H9 (cell line): ENCODE measurements around the gene ERCC6L. TPM values are rescaled to one million over a fixed set of nuclear protein-coding genes. Genes with fewer than 3 reads are reported as not detected.

Experiments
- DNase-seq: peaks from one replicate; pipeline ENCODE4 v3.0.0-alpha.2; 2017
- H2AFZ ChIP-seq: one replicate; pipeline ENCODE4 v1.6.1; 2013; ENCODE audit warnings: mild to moderate bottlenecking, low read length, control low read depth, moderate library complexity
- H2AK5ac ChIP-seq: 2 replicates; pipeline ENCODE4 v1.6.1; 2013; ENCODE audit warnings: low read length, control low read depth, mixed read lengths; ENCODE audit not compliant: insufficient read length
- H2BK120ac ChIP-seq: one replicate; pipeline ENCODE4 v1.6.1; 2013; ENCODE audit warnings: low read depth, mild to moderate bottlenecking, low read length, control low read depth, inconsistent platforms; ENCODE audit not compliant: poor library complexity, severe bottlenecking
- H2BK12ac ChIP-seq: 2 replicates; pipeline ENCODE4 v1.6.1; 2013; ENCODE audit warnings: low read length, control low read depth, mixed read lengths, low read depth; ENCODE audit not compliant: insufficient read length
- H2BK15ac ChIP-seq: 2 replicates; pipeline ENCODE4 v1.6.1; 2013; ENCODE audit warnings: low read depth, low read length, control low read depth
- H2BK20ac ChIP-seq: one replicate; pipeline ENCODE4 v1.6.1; 2013; ENCODE audit warnings: low read depth, mild to moderate bottlenecking, low read length, control low read depth, inconsistent platforms; ENCODE audit not compliant: poor library complexity, severe bottlenecking
- H2BK5ac ChIP-seq: 2 replicates; pipeline ENCODE4 v1.6.1; 2013; ENCODE audit warnings: low read length, control low read depth, mixed read lengths; ENCODE audit not compliant: insufficient read length
- H3K14ac ChIP-seq: 2 replicates; pipeline ENCODE4 v1.6.1; 2013; ENCODE audit warnings: low read length, control low read depth; ENCODE audit not compliant: insufficient read depth
- H3K18ac ChIP-seq: 2 replicates; pipeline ENCODE4 v1.6.1; 2013; ENCODE audit warnings: low read depth, mild to moderate bottlenecking, mixed read lengths, low read length, control low read depth; ENCODE audit not compliant: insufficient read length
- H3K23ac ChIP-seq: 2 replicates; pipeline ENCODE4 v1.6.1; 2013; ENCODE audit warnings: low read length, control low read depth, mixed read lengths, low read depth; ENCODE audit not compliant: insufficient read length
- H3K23me2 ChIP-seq: 2 replicates; pipeline ENCODE4 v1.6.1; 2013; ENCODE audit warnings: low read depth, mild to moderate bottlenecking, mixed read lengths, low read length, control low read depth; ENCODE audit not compliant: insufficient read length, poor library complexity, severe bottlenecking
- H3K27ac ChIP-seq: 2 replicates; pipeline ENCODE4 v1.5.1; 2013; ENCODE audit warnings: low read length, control low read depth, mixed read lengths, low read depth; ENCODE audit not compliant: insufficient read length
- H3K27me3 ChIP-seq: 2 replicates; pipeline ENCODE4 v1.6.1; 2013; ENCODE audit warnings: low read length, control low read depth, inconsistent platforms; ENCODE audit not compliant: insufficient read depth
- H3K4ac ChIP-seq: 2 replicates; pipeline ENCODE4 v1.6.1; 2013; ENCODE audit warnings: low read depth, mild to moderate bottlenecking, control low read depth, inconsistent platforms, low read length, moderate library complexity
- H3K4me1 ChIP-seq: 2 replicates; pipeline ENCODE4 v1.6.1; 2013; ENCODE audit warnings: low read length, control low read depth, inconsistent platforms; ENCODE audit not compliant: insufficient read depth
- H3K4me2 ChIP-seq: 2 replicates; pipeline ENCODE4 v1.6.1; 2013; ENCODE audit warnings: low read length, control low read depth, mixed read lengths; ENCODE audit not compliant: insufficient read length, insufficient read depth
- H3K56ac ChIP-seq: 2 replicates; pipeline ENCODE4 v1.6.1; 2013; ENCODE audit warnings: low read depth, mild to moderate bottlenecking, mixed read lengths, low read length, control low read depth; ENCODE audit not compliant: insufficient read length
- H3K79me1 ChIP-seq: 2 replicates; pipeline ENCODE4 v1.6.1; 2013; ENCODE audit warnings: low read depth, mild to moderate bottlenecking, moderate library complexity, low read length, control low read depth, inconsistent platforms; ENCODE audit not compliant: insufficient read depth, poor library complexity, severe bottlenecking
- H3K79me2 ChIP-seq: 2 replicates; pipeline ENCODE4 v1.6.1; 2013; ENCODE audit warnings: low read length, control low read depth, inconsistent platforms; ENCODE audit not compliant: insufficient read depth
- H3K9ac ChIP-seq: 2 replicates; pipeline ENCODE4 v1.6.1; 2013; ENCODE audit warnings: low read length, control low read depth, mixed read lengths; ENCODE audit not compliant: insufficient read length; ENCODE audit errors: extremely low read depth
- H3K9me3 ChIP-seq: one replicate; pipeline ENCODE4 v1.6.1; 2013; ENCODE audit warnings: low read depth, low read length, inconsistent platforms; ENCODE audit not compliant: control insufficient read depth
- H3T11ph ChIP-seq: one replicate; pipeline ENCODE4 v1.6.1; 2013; ENCODE audit warnings: mild to moderate bottlenecking, low read length, control low read depth, inconsistent platforms
- H4K20me1 ChIP-seq: one replicate; pipeline ENCODE4 v1.6.1; 2013; ENCODE audit not compliant: control insufficient read depth, insufficient read length, insufficient read depth
- H4K5ac ChIP-seq: 2 replicates; pipeline ENCODE4 v1.6.1; 2013; ENCODE audit warnings: low read depth, mild to moderate bottlenecking, mixed read lengths, low read length, control low read depth; ENCODE audit not compliant: insufficient read length
- H4K8ac ChIP-seq: replicated peaks from 2 replicates; pipeline ENCODE4 v1.6.1; 2013; ENCODE audit warnings: low read length, control low read depth, mixed read lengths, low read depth; ENCODE audit not compliant: insufficient read length
- H4K91ac ChIP-seq: 2 replicates; pipeline ENCODE4 v1.6.1; 2013; ENCODE audit warnings: low read depth, mild to moderate bottlenecking, moderate library complexity, mixed read lengths, low read length, control low read depth; ENCODE audit not compliant: insufficient read length
- H3K27ac Mint-ChIP-seq, 3 experiments: 2 replicates in 2 of 3; 3 replicates in 1 of 3; pipeline ENCODE4 v1.8.0; 2020 to 2021; ENCODE audit warnings: mixed read lengths in 3 of 3, mild to moderate bottlenecking in 1 of 3, moderate library complexity in 1 of 3
- H3K27me3 Mint-ChIP-seq: 2 replicates; pipeline ENCODE4 v1.8.0; 2021; ENCODE audit warnings: low read depth, mild to moderate bottlenecking, moderate library complexity, mixed read lengths
- H3K36me3 Mint-ChIP-seq, 3 experiments: 2 replicates in 2 of 3; 3 replicates in 1 of 3; pipeline ENCODE4 v1.8.0; 2020 to 2021; ENCODE audit warnings: low read depth in 3 of 3, mixed read lengths in 3 of 3; ENCODE audit not compliant: insufficient read depth in 1 of 3
- H3K4me1 Mint-ChIP-seq, 2 experiments: 2 replicates each; pipeline ENCODE4 v1.8.0; 2020; ENCODE audit warnings: mixed read lengths in 2 of 2
- H3K4me3 Mint-ChIP-seq, 2 experiments: 2 replicates in 1 of 2; 3 replicates in 1 of 2; pipeline ENCODE4 v1.8.0; 2020 to 2021; ENCODE audit warnings: mild to moderate bottlenecking in 2 of 2, mixed read lengths in 2 of 2, moderate library complexity in 1 of 2
- H3K9me3 Mint-ChIP-seq, 2 experiments: 2 replicates in 1 of 2; 3 replicates in 1 of 2; pipeline ENCODE4 v1.8.0; 2020; ENCODE audit warnings: mild to moderate bottlenecking in 2 of 2, mixed read lengths in 2 of 2, moderate library complexity in 1 of 2
- CTCF ChIP-seq: fragments of 200-600 bp; sonication (generic); conservative IDR thresholded peaks from 3 replicates; pipeline ENCODE4 v1.8.0; 2021; ENCODE audit warnings: antibody characterized with exemption, mild to moderate bottlenecking
- WGBS: extraction: QIAGEN DNeasy Blood & Tissue Kit; methylation state at CpG from one replicate; pipeline ENCODE4 v1.1.7; 2013; ENCODE audit warnings: missing lambda C conversion rate, low lambda C conversion rate, mixed read lengths; ENCODE audit not compliant: insufficient read length; ENCODE audit errors: extremely low coverage; 5-methylcytosine and 5-hydroxymethylcytosine counted together
- total RNA-seq: library from RNA; stranded (reverse); gene quantifications from 2 replicates; pipeline ENCODE4 v1.2.1, GENCODE V29; 2021

The ERCC6L gene
- total RNA-seq, 1 experiment from 2014 or later: 18.1 TPM

GRCh38 chrX:72201836-72202536 lies 36.8 kb downstream of the ERCC6L start:
- H3K36me3 Mint-ChIP-seq: peaks cover 28 to 39% (median 36%) of the 10 kb centered on the region in 3 experiments
- Histone ChIP-seq H3K79me1 (no peaks in the 10 kb centered on the region), H3K27me3 (no peaks in the 10 kb centered on the region), H4K91ac (no peak overlapping the region), H3K79me2 (no peaks in the 10 kb centered on the region), H3K9ac (no peak overlapping the region), H3K9me3 (peaks cover 18% of the 10 kb centered on the region), H3K27ac (no peak overlapping the region), H4K20me1 (no peaks in the 10 kb centered on the region), H2AK5ac (no peak overlapping the region), H3K14ac (no peak overlapping the region), H3T11ph (no peak overlapping the region), H2BK20ac (no peak overlapping the region), H3K56ac (no peak overlapping the region), H4K8ac (no peak overlapping the region), H3K23ac (no peak overlapping the region), H2BK12ac (no peak overlapping the region), H2AFZ (no peak overlapping the region), H3K4me1 (no peaks in the 10 kb centered on the region; the same call in 1 of the 2 replicates), H3K23me2 (no peaks in the 10 kb centered on the region), H4K5ac (no peak overlapping the region), H3K18ac (no peak overlapping the region), H3K4ac (no peak overlapping the region), H2BK5ac (no peak overlapping the region), H2BK15ac (no peak overlapping the region), H2BK120ac (no peak overlapping the region), H3K4me2 (no peak overlapping the region)
- no peaks in the 10 kb centered on the region for H3K27me3 Mint-ChIP-seq
- H3K9me3 Mint-ChIP-seq: peaks cover 52 to 59% of the 10 kb centered on the region in 2 experiments
- no CpG with 5 or more reads among the region's 7 CpGs for WGBS
- no peak for TF ChIP-seq CTCF
- H3K4me3 Mint-ChIP-seq: no peak overlapping the region; a peak in 1 of 5 replicates
- H3K27ac Mint-ChIP-seq: peak overlapping the region in 2 of 3 experiments; percentile 69 to 81; a peak in 4 of 7 replicates
- no peak for DNase-seq
- H3K4me1 Mint-ChIP-seq: peaks cover 20 to 22% of the 10 kb centered on the region in 2 experiments
